ENCODE measurements around the gene TTC1.

The TTC1 gene

GRCh38 chr5:160036884-160037283 is 27.9 kb downstream of the TTC1 start:
- TF ChIP-seq EGR1 (IDR thresholded peaks at IDR 0.05) (no peak), NFIC (IDR thresholded peaks at IDR 0.05) (no peak), CEBPB (IDR thresholded peaks at IDR 0.05) (no peak), CREB1 (IDR thresholded peaks at IDR 0.05; ENCODE audit: low read depth) (no peak), USF1 (IDR thresholded peaks at IDR 0.05) (no peak), TEAD4 (IDR thresholded peaks at IDR 0.05) (no peak)

DNA sequence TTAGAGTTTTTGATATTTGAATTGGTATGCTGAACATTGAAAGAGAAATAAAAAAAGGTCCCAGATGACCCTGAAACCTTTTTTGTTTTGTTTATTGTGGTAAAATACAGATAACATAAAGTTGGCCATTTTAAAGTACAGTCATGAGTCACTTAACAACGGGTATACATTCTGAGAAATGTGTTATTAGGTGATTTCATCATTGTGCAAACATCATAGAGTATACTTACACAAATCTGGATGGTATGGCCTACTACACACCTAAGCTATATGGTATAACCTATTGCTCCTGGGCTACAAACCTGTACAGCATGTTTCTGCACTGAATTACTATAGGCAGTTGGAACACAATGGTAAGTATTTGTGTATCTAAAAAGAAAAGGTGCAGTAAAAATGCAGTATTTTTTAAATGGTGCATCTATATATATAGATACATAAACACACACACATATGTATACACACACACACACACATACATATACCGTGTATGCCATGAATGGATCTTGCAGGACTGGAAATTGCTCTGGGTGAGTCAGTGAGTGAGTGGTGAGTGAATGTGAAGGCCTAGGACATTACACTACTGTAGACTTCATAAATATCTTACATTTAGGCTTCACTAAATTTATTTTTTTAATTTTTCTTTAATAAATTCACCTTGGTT is 31.0 kb downstream of the TTC1 start:
- TF ChIP-seq CEBPB (IDR thresholded peaks at IDR 0.05) (no peak), EGR1 (IDR thresholded peaks at IDR 0.05) (no peak), CREB1 (IDR thresholded peaks at IDR 0.05; ENCODE audit: low read depth) (no peak), NFIC (IDR thresholded peaks at IDR 0.05) (no peak), TAF1 (IDR thresholded peaks at IDR 0.05; ENCODE audit: low read depth) (no peak)
- TF ChIP-seq, protein P1, sequence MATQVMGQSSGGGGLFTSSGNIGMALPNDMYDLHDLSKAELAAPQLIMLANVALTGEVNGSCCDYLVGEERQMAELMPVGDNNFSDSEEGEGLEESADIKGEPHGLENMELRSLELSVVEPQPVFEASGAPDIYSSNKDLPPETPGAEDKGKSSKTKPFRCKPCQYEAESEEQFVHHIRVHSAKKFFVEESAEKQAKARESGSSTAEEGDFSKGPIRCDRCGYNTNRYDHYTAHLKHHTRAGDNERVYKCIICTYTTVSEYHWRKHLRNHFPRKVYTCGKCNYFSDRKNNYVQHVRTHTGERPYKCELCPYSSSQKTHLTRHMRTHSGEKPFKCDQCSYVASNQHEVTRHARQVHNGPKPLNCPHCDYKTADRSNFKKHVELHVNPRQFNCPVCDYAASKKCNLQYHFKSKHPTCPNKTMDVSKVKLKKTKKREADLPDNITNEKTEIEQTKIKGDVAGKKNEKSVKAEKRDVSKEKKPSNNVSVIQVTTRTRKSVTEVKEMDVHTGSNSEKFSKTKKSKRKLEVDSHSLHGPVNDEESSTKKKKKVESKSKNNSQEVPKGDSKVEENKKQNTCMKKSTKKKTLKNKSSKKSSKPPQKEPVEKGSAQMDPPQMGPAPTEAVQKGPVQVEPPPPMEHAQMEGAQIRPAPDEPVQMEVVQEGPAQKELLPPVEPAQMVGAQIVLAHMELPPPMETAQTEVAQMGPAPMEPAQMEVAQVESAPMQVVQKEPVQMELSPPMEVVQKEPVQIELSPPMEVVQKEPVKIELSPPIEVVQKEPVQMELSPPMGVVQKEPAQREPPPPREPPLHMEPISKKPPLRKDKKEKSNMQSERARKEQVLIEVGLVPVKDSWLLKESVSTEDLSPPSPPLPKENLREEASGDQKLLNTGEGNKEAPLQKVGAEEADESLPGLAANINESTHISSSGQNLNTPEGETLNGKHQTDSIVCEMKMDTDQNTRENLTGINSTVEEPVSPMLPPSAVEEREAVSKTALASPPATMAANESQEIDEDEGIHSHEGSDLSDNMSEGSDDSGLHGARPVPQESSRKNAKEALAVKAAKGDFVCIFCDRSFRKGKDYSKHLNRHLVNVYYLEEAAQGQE (IDR thresholded peaks at IDR 0.05; ENCODE audit: low read depth), result no peak

DNA sequence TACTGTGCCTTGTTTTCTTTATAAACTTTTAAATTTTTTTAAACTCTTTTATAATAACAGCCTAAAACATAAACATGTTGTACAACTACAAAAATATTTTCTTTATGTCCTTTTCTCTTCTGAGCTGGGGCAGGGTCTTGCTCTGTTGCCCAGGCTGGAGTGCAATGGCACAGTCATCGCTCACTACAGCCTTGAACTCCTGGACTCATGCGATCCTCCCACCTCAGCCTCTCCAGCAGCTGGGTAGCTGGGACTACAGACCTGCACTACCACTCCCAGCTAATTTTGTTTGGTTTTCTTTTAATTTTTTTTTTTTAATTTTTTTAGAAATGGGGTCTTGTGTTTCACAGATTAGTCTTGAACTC is 31.5 kb downstream of the TTC1 start:
- TF ChIP-seq CREB1 (IDR thresholded peaks at IDR 0.05; ENCODE audit: low read depth) (no peak), TEAD4 (IDR thresholded peaks at IDR 0.05) (no peak), USF1 (IDR thresholded peaks at IDR 0.05) (no peak)

DNA sequence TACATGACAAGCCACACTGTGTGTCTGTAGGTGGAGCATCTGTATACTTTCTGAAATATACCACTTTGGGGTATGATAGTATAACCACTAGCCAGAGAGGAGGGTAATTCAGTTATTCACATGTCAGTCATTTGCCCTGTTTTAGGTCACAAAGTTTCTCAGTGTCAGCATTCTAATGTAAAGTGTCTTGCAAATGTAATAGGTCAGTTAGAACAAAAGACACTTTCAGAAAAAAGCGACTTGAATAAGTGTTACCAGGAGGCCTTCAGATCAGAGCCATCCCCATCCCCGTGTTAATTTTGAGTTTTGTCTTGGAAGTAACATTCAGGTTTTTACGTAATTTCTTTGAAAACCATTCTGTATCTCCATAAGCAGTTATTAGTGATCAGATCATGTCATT is 33.7 kb downstream of the TTC1 start:
- TF ChIP-seq TCF12 (IDR thresholded peaks at IDR 0.05; ENCODE audit: low read depth) (no peak), EGR1 (IDR thresholded peaks at IDR 0.05) (no peak), NFIC (IDR thresholded peaks at IDR 0.05) (no peak), CREB1 (IDR thresholded peaks at IDR 0.05; ENCODE audit: low read depth) (no peak), TEAD4 (IDR thresholded peaks at IDR 0.05) (no peak), FOXM1 (IDR thresholded peaks at IDR 0.05; ENCODE audit: borderline replicate concordance, low read depth) (no peak), TAF1 (IDR thresholded peaks at IDR 0.05; ENCODE audit: low read depth) (no peak), RAD21 (IDR thresholded peaks at IDR 0.05; ENCODE audit: low read depth) (no peak), USF1 (IDR thresholded peaks at IDR 0.05) (no peak), CEBPB (IDR thresholded peaks at IDR 0.05) (no peak), YY1 (IDR thresholded peaks at IDR 0.05; ENCODE audit: low read depth) (no peak), EP300 (IDR thresholded peaks at IDR 0.05; ENCODE audit: borderline replicate concordance) (no peak), MAX (IDR thresholded peaks at IDR 0.05) (no peak), ZBTB7A (IDR thresholded peaks at IDR 0.05; ENCODE audit: low read depth) (no peak)
- TF ChIP-seq, protein P1 (IDR thresholded peaks at IDR 0.05; ENCODE audit: low read depth), result no peak

- TF ChIP-seq CREB1 (IDR thresholded peaks at IDR 0.05; ENCODE audit: low read depth), result no peak
- no peak for TF ChIP-seq FOXM1 (IDR thresholded peaks at IDR 0.05; ENCODE audit: borderline replicate concordance, low read depth)
- no peak for TF ChIP-seq YY1 (IDR thresholded peaks at IDR 0.05; ENCODE audit: low read depth)
- TF ChIP-seq EP300 (IDR thresholded peaks at IDR 0.05; ENCODE audit: borderline replicate concordance), result no peak
- no peak for TF ChIP-seq ZBTB7A (IDR thresholded peaks at IDR 0.05; ENCODE audit: low read depth)
- TF ChIP-seq RAD21 (IDR thresholded peaks at IDR 0.05; ENCODE audit: low read depth), result no peak
- TF ChIP-seq TAF1 (IDR thresholded peaks at IDR 0.05; ENCODE audit: low read depth), result no peak
- TF ChIP-seq TEAD4 (IDR thresholded peaks at IDR 0.05), result no peak
- TF ChIP-seq, protein P1 (IDR thresholded peaks at IDR 0.05; ENCODE audit: low read depth), result no peak
- TF ChIP-seq EGR1 (IDR thresholded peaks at IDR 0.05), result no peak
- TF ChIP-seq NFIC (IDR thresholded peaks at IDR 0.05), result no peak
- TF ChIP-seq USF1 (IDR thresholded peaks at IDR 0.05), result no peak
- no peak for TF ChIP-seq TCF12 (IDR thresholded peaks at IDR 0.05; ENCODE audit: low read depth)
- TF ChIP-seq CEBPB (IDR thresholded peaks at IDR 0.05), result no peak
- TF ChIP-seq MAX (IDR thresholded peaks at IDR 0.05), result no peak
Measured at GRCh38 chr5:160044391-160044804, 35.5 kb downstream of the TTC1 start.
